Mucosa of descending colon (tissue), 3 donors: ENCODE results near the gene DOCK1. TPM values are rescaled to one million over a fixed set of nuclear protein-coding genes. Genes with fewer than 3 reads are reported as not detected.
"Not testable (repeated sequence)": the region's sequence is repeated elsewhere in the genome, so short reads cannot be mapped to it uniquely, and the experiment has no call there.

Source experiments
- ATAC-seq: fragments of 200-7000 bp; cut with Tn5 transposase; one replicate; pipeline ENCODE4 v1.9.1; 2020; ENCODE audit warnings: mild to moderate bottlenecking, moderate library complexity
- DNase-seq, 3 donors: peaks; one replicate each; pipeline ENCODE4 v3.0.0-alpha.2; 2020
- H3K36me3 ChIP-seq: fragments of 200-600 bp; one replicate; pipeline ENCODE4 v1.8.0; 2021; ENCODE audit warnings: low read depth, mild to moderate bottlenecking
- H3K4me1 ChIP-seq: fragments of 200-600 bp; one replicate; pipeline ENCODE4 v1.8.0; 2021; ENCODE audit warnings: low read depth, mild to moderate bottlenecking
- H3K4me3 ChIP-seq: fragments of 200-600 bp; one replicate; pipeline ENCODE4 v1.8.0; 2021; ENCODE audit warnings: mild to moderate bottlenecking
- H3K9me3 ChIP-seq: fragments of 200-600 bp; one replicate; pipeline ENCODE4 v1.8.0; 2021; ENCODE audit warnings: mild to moderate bottlenecking
- CTCF ChIP-seq: fragments of 200-600 bp; IDR thresholded peaks from one replicate; pipeline ENCODE4 v1.8.0; 2022; ENCODE audit warnings: antibody characterized with exemption, mild to moderate bottlenecking
- intact Hi-C, 2 donors: fragments of 100-400 bp; cut with DNase I in 1 of 2; cut with micrococcal nuclease in 1 of 2; formaldehyde crosslinking; loops; one replicate each; pipeline versions ENCODE4 v1.11.0 to v1.11.1; 2022; cut with DNase I, micrococcal nuclease
- total RNA-seq, 3 donors: library from RNA; stranded (reverse); fragmentation: NEBNext Ultra II Directional in 2 of 3; extraction: Animal tissue kit (Norgen Biotek cat#: 25700) in 2 of 3; gene quantifications; one replicate each; pipeline versions ENCODE4 v1.2.1 to v1.2.4, GENCODE V29; 2021 to 2023
- donor health status: DM: no; HTN: no; CAD: no; lungs with moderate emphysema.
- donor health status: DM: no; HTN: no; CAD: no.
- donor health status: DM: no; HTN: yes; CAD: no.

The DOCK1 gene
- total RNA-seq, 3 donors from 2014 or later, result 56.5 to 103 (median 74.1) TPM

GRCh38 chr10:126872768-126873167 is 32.5 kb upstream of the DOCK1 start:
- DNase-seq, result no peak
- H3K4me1 ChIP-seq, result no peaks in the 10 kb centered on the region
- no peak for ATAC-seq
- H3K36me3 ChIP-seq, result no peaks in the 10 kb centered on the region
- intact Hi-C loops, result no loop called here
- TF ChIP-seq CTCF, result no peak
- H3K9me3 ChIP-seq, result no peaks in the 10 kb centered on the region
- no peak overlapping the region for H3K4me3 ChIP-seq

GRCh38 chr10:126876456-126876855 is 28.8 kb upstream of the DOCK1 start:
- intact Hi-C loops, result no loop called here
- H3K9me3 ChIP-seq, result no peaks in the 10 kb centered on the region
- no peaks in the 10 kb centered on the region for H3K4me1 ChIP-seq
- H3K4me3 ChIP-seq, result no peak overlapping the region
- ATAC-seq, result no peak
- DNase-seq, result no peak
- TF ChIP-seq CTCF, result no peak
- H3K36me3 ChIP-seq, result no peaks in the 10 kb centered on the region

- Histone ChIP-seq H3K4me1 (no peaks in the 10 kb centered on the region), H3K4me3 (no peak overlapping the region), H3K36me3 (no peaks in the 10 kb centered on the region), H3K9me3 (no peaks in the 10 kb centered on the region)
- ATAC-seq (no peak), DNase-seq (no peak)
- intact Hi-C loops, result no loop called here
- TF ChIP-seq CTCF, result no peak
Measured at GRCh38 chr10:126877390-126877789, 27.8 kb upstream of the DOCK1 start.

GRCh38 chr10:126878594-126878993 is 26.6 kb upstream of the DOCK1 start:
- DNase-seq (no peak), ATAC-seq (no peak)
- Histone ChIP-seq H3K4me1 (no peaks in the 10 kb centered on the region), H3K4me3 (no peak overlapping the region), H3K36me3 (no peaks in the 10 kb centered on the region), H3K9me3 (no peaks in the 10 kb centered on the region)
- TF ChIP-seq CTCF, result no peak
- intact Hi-C loops, result no loop called here

- ATAC-seq (no peak), DNase-seq (no peak)
- Histone ChIP-seq H3K4me3 (no peak overlapping the region), H3K36me3 (no peaks in the 10 kb centered on the region), H3K4me1 (no peaks in the 10 kb centered on the region), H3K9me3 (no peaks in the 10 kb centered on the region)
- TF ChIP-seq CTCF, result no peak
- intact Hi-C loops, result no loop called here
Measured at GRCh38 chr10:126880926-126881325, 24.3 kb upstream of the DOCK1 start.

- H3K9me3 ChIP-seq, ATAC-seq, H3K36me3 ChIP-seq, H3K4me3 ChIP-seq, intact Hi-C loops, H3K4me1 ChIP-seq: not testable (repeated sequence)
- peak in 2 of 3 donors; percentile 46 to 52 for DNase-seq
Measured at GRCh38 chr10:126882055-126882454, 23.2 kb upstream of the DOCK1 start.

- intact Hi-C loops, H3K36me3 ChIP-seq, H3K9me3 ChIP-seq, H3K4me3 ChIP-seq, ATAC-seq, DNase-seq, H3K4me1 ChIP-seq: not testable (repeated sequence)
Measured at GRCh38 chr10:126888436-126888835, 16.8 kb upstream of the DOCK1 start.
